HG03103 (cell line): ENCODE measurements around the gene TSPAN11.
"Not testable (repeated sequence)": the region's sequence is repeated elsewhere in the genome, so short reads cannot be mapped to it uniquely, and the experiment has no call there.

Experiments used
- ATAC-seq: cut with Tn5 transposase; IDR thresholded peaks from one replicate; pipeline ENCODE4 v1.9.1; 2021; ENCODE audit warnings: low read depth; ENCODE audit not compliant: unreplicated experiment

Gene TSPAN11, protein sequence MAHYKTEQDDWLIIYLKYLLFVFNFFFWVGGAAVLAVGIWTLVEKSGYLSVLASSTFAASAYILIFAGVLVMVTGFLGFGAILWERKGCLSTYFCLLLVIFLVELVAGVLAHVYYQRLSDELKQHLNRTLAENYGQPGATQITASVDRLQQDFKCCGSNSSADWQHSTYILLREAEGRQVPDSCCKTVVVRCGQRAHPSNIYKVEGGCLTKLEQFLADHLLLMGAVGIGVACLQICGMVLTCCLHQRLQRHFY

GRCh38 chr12:30926243-30927221 lies at the start of gene TSPAN11:
TSS of gene TSPAN11 (plus strand) at chr12:30926748. CDS start at chr12:30953992, 27,244 bp downstream.
- no peak for ATAC-seq

DNA sequence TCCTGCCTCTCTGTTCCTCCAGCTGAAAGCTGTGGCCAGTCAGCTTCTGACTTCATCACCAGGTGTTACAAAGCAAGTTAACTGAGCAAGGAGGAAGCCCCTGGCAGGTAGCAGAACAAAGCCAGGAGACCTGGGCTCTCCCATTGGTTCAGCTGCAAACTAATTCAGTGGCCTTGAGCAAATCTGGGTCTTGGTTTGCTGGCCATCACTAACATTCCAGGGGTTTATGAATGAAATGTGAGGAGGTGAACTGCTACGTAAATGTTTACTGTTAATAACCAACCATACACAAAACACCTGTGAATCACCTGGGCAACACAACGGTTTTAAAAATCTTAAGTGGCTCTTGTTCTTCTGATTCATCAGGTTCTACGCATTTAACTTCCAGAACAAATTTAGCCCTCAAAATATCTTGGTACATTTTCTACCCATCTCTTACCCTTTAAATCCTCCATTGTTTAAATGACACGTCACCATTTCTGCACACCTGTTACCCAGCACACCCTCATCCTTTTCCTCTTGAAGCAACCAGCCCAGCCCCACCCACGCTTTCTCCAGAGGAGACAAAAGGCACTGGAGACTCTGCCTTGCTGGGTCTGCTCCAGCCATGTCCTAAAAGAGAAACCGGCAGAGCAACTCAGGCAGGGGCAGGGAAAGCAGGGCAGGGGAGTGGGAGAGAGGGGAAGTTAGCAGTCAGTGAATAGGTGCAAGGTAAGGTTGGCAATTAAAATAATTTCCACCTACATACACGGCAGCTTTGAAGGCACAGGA lies 49.3 kb upstream of the TSPAN11 start:
- ATAC-seq, result no peak

GRCh38 chr12:30878024-30878423 lies 48.5 kb upstream of the TSPAN11 start:
- ATAC-seq, result no peak

- no peak for ATAC-seq
These were observed 46.5 kb upstream of the TSPAN11 start for GRCh38 chr12:30880061-30880460.

- ATAC-seq, result no peak
These were observed 45.7 kb upstream of the TSPAN11 start for GRCh38 chr12:30880813-30881212.

GRCh38 chr12:30882706-30883105 lies 43.8 kb upstream of the TSPAN11 start:
- no peak for ATAC-seq

DNA sequence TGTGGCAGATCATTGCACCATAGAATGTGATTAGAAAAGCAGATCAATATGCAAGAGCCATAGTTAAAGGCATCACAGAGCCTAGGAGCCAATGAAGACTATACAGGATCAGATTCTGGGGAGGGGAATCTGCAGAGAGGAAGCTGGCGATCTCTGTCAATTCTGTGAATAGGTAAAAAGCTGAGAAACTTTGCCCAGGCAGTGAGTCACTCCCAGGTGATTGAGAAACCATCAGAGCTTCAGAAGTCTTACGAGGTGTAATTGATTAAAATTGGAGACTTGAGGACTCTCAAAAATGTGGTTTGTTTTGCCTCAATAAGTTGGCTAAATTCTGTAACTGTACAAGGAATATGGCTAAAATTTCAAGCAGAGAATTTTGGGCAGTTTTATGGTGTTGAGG lies 41.7 kb upstream of the TSPAN11 start:
- ATAC-seq, result no peak

GRCh38 chr12:30885321-30885720 lies 41.2 kb upstream of the TSPAN11 start:
- ATAC-seq, result no peak

DNA sequence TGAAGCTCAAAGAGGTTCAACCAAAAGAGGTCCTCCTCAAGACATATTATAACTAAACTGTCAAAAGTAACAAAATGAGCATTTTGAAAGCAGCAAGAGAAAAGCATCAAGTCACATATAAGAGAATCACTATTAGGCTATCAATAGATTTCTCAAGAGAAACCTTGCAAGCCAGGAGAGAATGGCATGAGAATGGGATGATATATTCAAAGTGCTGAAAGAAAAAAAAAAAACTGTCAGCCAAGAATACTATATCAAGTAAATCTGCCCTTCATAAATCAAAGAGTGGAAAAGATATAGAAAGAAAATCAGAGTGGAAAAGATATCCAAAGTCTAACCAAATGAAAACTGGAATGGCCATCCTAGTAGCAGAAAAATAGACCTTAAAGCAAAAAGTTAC lies 39.3 kb upstream of the TSPAN11 start:
- no peak for ATAC-seq

DNA sequence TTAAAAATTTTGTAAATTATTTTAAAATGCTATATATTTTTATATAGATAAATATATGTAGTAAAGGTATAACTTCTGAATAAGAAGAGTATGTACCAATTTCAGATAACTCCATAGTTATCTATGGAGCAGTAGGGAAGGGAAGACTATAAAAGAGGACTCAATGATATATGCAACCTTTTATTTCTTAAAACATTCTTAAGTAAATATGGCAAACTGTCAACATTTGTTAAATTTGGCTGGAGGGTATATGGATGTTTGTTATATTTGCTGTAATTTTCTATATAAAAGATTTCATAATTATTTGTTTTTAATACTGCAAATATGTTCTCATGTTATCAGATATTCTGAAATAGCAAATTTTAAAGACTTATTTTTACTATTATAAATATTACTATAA lies 38.3 kb upstream of the TSPAN11 start:
- no peak for ATAC-seq

GRCh38 chr12:30894531-30894930 lies 32.0 kb upstream of the TSPAN11 start:
- ATAC-seq, result not testable (repeated sequence)

- ATAC-seq, result no peak
These were observed 30.1 kb upstream of the TSPAN11 start for GRCh38 chr12:30896461-30896860.

DNA sequence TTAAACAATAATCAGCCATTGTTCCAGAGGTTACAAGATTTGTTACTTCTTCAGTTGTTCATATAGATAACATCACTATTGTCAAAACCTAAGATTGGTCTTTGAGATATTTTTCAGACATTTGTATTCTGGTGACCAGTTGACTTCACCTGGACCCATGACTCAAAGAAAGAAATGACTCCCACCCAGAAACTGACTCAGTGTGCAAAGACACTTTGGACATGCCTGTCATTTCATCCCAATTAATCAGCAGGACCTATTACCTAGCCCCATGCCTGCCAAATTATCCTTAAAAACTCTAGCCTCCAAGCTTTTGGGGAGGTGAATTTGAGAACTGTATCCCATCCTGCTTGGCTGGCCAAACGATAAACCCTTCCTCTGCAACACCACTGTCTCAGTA lies 27.7 kb upstream of the TSPAN11 start:
- no peak for ATAC-seq

DNA sequence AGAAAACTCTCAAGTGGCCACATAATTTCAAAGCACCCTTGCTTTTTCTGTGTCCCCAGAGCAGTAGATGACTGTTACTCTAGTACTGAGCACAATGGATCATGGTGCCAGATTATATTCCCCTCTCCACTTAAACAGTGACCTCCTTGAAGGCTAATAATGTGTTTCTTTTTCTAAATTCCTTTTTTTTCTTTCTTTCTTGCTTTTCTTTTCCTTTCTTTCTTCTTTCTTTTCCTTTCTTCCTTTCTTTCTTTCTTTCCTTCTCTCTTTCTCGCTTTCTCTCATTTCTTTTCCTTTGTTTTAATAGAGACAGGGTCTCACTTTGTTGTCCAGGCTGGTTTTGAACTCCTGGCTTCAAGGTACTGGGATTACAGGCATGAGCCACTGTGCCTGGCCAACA lies 26.2 kb upstream of the TSPAN11 start:
- no peak for ATAC-seq

GRCh38 chr12:30902001-30902400 lies 24.5 kb upstream of the TSPAN11 start:
- ATAC-seq, result no peak

GRCh38 chr12:30902596-30902995 lies 24.0 kb upstream of the TSPAN11 start:
- no peak for ATAC-seq

DNA sequence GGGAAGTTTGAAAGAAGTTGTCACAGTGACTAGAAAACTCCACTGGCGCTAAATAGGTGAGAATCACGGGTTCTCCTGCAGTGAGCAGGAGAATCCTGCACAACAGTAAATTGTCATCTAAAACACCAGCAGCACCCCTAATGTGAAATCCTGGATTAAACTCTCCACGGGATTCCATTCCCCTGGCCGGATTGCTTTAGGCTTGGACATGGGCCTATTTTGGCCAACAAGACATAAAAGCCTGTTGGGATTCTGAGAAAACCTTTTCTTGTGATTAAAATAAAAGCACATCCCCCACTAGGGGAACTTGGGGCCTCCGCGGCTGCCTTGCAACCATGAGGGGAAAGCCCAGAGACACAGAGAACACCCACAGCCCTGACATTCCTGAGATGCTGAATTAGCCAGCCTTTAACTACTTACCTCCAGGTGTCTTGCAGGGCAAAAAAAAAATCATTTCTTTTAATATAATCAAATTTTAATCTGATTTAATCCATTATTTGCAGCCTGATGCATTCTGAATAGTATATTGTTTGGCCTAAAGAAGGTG lies 21.0 kb upstream of the TSPAN11 start:
- no peak for ATAC-seq

DNA sequence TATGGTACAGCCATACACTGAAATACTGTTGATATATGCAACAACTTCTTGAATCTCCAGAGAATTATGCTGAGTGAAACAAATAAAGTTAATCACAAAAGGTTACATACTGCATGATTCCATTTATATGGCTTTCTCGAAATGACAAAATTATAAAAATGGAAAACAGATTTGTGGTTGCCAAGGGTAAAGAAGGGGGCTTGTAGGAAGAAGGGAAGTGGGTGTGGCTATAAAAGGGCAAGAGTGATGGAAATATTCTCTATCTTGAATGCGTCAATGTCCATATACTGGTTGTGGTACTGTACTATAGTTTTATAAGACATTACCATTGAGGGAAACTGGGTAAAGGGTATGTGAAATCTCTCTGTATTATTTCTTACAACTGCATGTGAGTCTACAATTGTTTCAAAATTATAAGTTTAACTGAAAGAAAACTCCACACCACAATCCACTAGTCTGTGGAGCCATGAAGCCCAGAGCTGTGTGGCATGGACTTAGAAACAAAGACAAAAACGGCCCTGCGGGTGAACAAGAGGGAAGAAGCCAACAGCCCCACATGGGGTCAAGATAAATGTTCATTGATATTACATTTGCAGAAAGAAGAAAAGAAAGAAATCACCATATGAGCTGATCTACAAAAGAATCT lies 18.3 kb upstream of the TSPAN11 start:
- no peak for ATAC-seq

DNA sequence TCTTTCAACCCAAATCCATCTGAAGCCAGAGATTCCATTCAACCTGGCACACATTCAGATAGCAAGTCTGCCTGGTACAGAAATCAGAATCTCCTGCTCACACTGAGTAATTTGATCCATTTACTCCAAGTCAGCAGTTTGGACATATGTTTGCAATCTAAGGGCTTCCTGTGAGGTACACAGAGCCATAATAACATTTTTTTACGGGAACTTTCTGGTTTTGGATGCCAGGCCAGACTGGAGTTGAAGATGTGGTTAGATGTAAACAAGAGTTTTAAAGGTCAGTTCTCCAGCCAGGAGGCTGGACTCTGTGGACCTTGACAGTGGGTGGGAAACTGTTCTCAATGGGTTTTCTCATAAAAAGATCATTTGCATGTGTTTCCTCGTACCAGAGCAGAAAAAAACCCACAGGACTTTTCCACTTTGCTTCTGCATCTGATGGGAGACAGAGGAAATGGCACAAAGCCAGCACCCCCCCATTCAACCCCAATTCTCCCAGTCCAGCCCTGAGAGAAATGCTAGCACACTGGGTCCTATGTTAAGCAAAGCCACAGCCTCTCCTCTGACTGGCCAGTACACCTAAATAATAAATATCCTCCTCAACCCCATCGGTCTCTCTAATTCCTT lies 17.7 kb upstream of the TSPAN11 start:
- no peak for ATAC-seq
